Measurements from ENCODE around the gene ELFN2.

Gene ELFN2

GRCh38 chr22:37427711-37428635, 694 bp upstream of the ELFN2 start:
- DNase-seq (ENCODE audit: low read depth in 2 of 2), result no peak

GRCh38 chr22:37426706-37427134, 559 bp downstream of the ELFN2 start:
- DNase-seq (ENCODE audit: low read depth in 2 of 2), result no peak

GRCh38 chr22:37425800-37426705, 1.2 kb downstream of the ELFN2 start:
- no peak for DNase-seq (ENCODE audit: low read depth in 2 of 2)

GRCh38 chr22:37425369-37425768, 1.9 kb downstream of the ELFN2 start:
- DNase-seq (ENCODE audit: low read depth in 2 of 2), result no peak

GRCh38 chr22:37423283-37423682, 4.0 kb downstream of the ELFN2 start:
- DNase-seq (ENCODE audit: low read depth in 2 of 2), result no peak

- no peak for DNase-seq (ENCODE audit: low read depth in 2 of 2)
Measured at GRCh38 chr22:37421468-37421877, 5.8 kb downstream of the ELFN2 start.

GRCh38 chr22:37420686-37421467, 6.4 kb downstream of the ELFN2 start:
- DNase-seq (ENCODE audit: low read depth in 2 of 2), result no peak

- DNase-seq (ENCODE audit: low read depth in 2 of 2), result no peak
Measured at GRCh38 chr22:37419969-37420685, 7.2 kb downstream of the ELFN2 start.

- DNase-seq (ENCODE audit: low read depth in 2 of 2), result no peak
Measured at GRCh38 chr22:37419370-37419968, 7.8 kb downstream of the ELFN2 start.

- DNase-seq (ENCODE audit: low read depth in 2 of 2), result no peak
Measured at GRCh38 chr22:37418627-37419369, 8.5 kb downstream of the ELFN2 start.

GRCh38 chr22:37417677-37418348, 9.5 kb downstream of the ELFN2 start:
- no peak for DNase-seq (ENCODE audit: low read depth in 2 of 2)

- DNase-seq (ENCODE audit: low read depth in 2 of 2), result no peak
Measured at GRCh38 chr22:37417264-37417663, 10.0 kb downstream of the ELFN2 start.

- no peak for DNase-seq (ENCODE audit: low read depth in 2 of 2)
Measured at GRCh38 chr22:37416827-37417226, 10.5 kb downstream of the ELFN2 start.

GRCh38 chr22:37416389-37416788, 10.9 kb downstream of the ELFN2 start:
- DNase-seq (ENCODE audit: low read depth in 2 of 2), result no peak

- no peak for DNase-seq (ENCODE audit: low read depth in 2 of 2)
Measured at GRCh38 chr22:37415210-37415609, 12.1 kb downstream of the ELFN2 start.

- no peak for DNase-seq (ENCODE audit: low read depth in 2 of 2)
Measured at GRCh38 chr22:37414288-37414687, 13.0 kb downstream of the ELFN2 start.

- no peak for DNase-seq (ENCODE audit: low read depth in 2 of 2)
Measured at GRCh38 chr22:37413546-37413945, 13.7 kb downstream of the ELFN2 start.

GRCh38 chr22:37412495-37413250, 14.6 kb downstream of the ELFN2 start:
- DNase-seq (ENCODE audit: low read depth in 2 of 2), result no peak

GRCh38 chr22:37411655-37412054, 15.6 kb downstream of the ELFN2 start:
- DNase-seq (ENCODE audit: low read depth in 2 of 2), result no peak
